Stromal cell of bone marrow (primary cell): ENCODE measurements around the gene MYLK2.

Experiments used
- DNase-seq: peaks from one replicate; pipeline ENCODE4 v3.0.0-alpha.2; 2012; ENCODE audit warnings: low read depth

Gene MYLK2

DNA sequence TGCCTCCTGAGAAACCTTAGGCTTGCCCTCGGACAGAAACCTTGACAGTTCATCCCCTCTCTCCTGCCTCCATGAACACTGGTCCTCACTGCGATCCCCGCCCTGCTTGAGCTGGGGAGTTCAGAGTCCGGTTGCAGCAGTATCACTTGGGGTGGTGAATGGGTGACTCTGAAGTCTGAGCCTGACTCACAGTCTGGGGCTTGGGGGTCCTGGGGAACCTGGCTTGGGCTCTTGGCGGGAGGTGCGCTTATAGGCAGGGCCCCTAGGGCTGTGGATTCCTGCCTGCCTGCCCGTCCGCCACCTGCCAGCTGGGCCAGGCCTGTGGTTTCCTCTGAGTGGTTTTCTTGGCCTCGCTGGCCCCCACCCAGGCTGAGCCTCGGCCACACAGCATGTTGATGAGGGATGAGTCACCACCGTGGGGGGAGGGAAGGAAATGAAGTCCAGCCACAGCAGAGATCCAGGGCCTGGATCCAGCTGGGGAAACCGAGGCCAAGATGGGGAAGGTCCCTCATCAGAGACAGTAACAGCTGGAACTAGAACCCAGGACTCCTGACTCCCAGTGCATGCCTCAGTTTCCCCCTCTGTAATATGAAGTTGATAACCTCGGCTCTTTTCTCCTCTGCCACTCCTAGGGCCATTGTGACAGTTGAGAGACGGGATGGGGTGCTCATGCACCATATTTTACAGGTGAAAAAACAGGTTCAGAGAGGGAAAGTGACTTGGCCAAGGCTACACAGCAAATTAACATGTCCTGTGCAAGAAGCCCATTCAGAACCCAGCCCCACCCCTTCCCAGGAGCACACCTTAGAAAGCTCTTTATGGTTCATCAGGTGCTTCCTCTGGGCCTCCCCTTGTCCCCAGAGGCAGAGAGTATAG lies 17.1 kb downstream of the MYLK2 start:
- peak; percentile 80 for DNase-seq

DNA sequence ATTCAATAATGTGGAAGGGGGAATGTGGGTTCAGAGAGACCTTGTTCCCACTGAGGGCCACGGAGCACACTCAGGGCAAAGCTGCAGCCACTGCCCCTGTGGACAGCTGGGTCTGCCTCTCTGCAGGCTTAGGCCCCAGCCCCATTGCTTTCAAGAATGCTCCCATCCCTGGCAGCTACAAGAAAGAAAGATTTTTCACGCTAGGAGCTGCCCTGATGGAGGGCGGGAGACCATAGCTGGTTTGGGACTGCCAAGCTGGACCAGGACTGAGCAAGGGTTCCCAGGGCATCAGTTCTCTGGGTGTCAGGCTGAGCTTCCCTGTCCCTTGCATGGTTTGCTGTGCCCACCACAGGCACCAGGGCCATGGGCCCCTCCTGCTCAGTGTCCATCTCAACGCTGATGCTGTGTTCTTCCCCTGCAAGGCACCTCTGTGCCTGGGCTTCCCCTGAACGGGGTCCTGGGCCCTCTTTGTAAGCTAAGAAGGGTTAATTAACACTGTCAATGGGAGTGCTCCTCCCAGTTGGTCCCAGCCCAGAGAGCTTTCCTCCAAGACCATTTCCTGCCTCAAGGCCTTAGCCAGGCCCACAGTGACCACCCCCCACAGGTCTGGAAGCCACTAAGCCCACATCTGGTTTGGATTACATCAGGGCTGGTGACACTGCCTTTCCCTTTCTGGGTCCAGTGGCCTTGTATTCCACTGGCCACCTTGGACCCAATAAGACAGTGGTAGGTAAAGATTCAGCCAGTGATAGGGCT lies 17.9 kb downstream of the MYLK2 start:
- DNase-seq, result no peak

DNA sequence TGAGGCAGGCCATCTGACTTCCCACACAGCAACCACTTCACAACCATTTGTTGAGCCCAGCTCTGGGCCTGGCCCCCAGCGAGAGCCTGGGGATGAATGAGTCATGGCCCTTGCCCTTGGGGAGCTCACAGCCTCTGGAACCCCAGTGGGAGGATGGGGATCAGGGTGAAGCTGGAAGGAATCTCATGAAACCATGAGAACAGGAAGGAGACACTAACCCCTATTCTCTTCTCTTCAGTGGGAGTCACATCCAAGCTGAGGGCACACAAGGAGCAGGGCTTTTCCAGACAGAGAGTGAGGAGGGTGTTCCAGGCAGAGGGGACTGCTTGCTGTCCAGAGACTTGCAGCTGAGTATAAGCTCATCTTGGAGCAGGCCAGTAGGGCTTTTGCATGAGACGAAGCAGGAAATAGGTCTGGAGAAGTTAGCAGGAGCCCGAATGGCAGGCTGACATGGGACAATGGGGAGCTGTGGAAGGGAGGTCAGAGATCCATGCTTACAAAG lies 18.8 kb downstream of the MYLK2 start:
- DNase-seq, result no peak

DNA sequence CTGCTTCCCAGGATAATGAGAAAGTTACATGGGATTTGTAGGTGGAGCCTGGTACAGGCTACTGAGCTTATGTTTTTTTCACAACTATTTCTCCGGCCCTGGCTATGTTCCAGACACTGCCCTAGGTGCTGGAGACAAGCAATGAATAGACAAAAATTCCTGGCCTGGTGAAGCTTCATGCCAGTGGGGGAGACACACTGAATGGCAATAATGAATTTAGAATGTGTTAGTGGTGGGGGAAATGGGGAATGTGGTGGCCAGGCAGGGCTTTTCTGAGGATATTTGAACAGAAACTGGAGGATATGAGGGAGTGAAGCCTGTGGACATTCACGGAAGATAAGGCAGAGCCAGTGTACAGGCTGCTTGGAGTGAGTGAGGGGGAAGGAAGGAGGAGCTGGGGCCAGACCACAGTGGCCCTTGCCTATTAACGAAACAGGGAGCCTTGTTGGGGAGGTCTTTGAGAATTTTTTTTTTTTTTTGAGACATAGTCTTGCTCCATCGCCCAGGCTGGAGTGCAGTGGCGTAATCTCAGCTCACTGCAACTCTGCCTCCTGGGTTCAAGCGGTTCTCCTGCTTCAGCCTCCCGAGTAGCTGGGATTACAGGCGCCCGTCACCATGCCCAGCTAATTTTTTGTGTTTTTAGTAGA lies 19.6 kb downstream of the MYLK2 start:
- no peak for DNase-seq

DNA sequence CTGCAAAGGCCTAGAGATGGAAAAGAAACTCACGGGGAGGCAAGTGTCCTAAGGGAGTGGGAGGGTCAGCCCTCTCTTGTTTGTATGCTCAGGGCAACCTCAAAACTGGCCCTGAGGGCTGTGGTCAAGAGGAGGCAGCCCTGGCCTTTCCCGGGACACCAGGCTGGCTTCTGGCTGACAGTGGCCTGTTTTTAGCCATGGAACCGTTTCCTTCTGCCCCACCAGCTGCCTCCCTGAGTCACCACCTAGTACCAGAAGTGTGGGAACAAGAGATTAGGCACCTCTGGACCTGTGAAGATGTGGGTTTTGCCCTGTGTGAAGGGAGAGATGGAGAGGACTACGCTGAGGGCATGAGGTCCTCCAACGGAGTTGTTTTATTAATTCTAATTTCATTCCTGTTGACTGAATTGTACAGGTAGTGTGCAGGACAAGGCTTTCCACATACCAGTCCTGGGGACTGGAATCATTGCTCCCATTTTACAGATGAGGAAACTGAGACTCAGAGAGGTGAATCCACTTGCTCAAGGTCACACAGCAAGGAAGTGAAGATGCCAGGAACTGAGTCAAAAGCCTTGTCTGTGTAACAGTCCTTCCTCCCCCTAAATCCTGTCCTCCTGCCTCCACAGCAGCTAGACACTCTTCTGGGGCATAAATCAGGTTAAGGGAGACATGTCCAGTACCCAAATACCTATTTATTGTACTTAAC lies 20.8 kb downstream of the MYLK2 start:
- no peak for DNase-seq

DNA sequence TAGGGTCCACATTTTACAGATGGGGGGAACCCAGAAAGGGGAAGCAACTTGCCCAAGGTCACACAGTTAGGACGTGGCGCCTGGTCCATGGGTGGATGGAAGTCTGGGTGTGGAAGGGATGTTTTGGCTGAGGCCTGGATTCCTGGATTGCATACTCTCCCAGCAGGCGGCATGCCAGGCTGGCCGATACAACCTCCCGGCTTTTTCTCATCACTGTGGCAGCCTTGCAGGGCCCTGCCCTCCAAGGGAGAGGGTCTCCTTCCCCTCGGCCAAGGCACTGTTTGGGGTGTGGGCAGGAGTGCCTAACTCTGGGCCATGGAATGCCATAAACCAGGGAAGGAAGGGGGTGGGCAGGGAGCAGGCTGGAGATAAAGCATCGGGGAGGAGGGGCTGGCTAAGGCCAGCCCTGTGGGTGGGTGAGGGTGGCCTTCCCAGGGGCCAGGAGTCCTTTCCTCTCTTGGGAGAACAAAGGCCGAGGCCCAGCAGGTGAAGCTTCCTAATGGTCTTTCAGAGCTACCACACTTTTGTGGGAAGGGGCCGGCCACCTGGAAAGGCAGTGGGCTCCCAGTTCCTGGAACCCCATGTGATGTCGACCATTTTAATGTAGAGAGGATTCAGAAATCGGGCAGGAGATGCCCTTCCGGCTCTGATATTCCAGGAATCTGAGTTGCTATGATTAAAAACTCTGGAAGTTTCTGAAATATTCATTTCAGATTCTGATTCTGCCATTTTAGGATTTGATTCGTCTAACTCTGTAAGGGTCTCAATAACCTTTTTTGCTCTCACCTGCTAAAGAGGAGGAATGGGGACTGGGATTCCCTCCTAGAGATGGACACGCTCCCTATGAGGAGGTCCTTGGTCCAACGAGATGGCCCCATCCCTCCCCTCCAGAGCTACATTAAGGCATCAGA lies 22.0 kb downstream of the MYLK2 start:
- DNase-seq, result no peak

DNA sequence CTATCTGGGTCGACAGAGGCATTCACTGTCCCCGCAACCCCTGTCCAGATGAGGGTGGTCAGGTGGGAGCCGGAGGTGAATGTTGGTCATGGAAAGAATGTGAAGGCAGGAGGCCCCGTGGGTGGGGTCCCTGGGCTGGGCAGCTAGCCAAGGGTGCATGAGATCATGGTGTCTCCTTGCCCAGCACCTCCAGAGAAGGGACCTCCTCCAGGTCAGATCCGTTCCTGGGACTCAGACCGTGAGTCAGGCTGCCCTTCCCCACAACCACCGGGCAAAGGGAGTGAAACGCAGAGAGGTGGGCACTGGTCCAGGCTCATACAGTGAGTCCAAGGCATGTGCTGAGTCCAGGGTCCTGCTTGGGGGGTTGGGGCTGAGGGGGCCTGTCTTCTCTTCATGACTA lies 22.8 kb downstream of the MYLK2 start:
- DNase-seq, result no peak

DNA sequence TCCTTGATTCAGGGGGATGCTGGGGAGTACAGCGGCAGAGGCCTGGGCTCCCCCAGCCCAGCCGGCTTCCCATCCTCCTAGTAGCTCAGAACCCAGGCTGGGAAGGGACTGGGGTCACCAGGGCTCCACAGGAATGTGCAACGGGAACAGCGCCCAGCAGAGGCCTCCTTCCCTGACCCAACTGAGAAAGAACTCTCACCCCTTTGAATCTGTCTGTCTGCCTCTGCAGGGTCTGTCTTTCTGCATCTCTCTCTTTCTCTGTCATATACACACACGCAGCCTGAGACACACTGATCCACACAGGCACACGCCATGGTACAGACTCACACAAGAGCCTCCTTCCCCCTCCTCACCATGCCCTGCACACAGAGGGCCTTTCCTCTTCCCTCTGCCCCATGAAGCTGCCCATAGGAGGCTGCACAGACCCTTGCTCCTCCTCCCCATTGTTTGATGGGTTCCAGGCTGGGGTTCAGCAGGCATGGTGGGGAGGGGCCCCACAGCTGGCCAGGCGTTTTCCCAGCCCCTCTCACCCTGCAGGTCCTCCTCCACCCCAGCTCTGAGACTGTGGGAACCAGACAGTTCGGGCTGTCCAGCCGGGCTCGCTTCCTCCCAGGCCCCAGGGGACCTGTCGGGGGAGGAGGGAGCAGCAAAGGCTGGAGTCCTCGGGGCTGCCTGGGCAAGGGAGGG lies 23.5 kb downstream of the MYLK2 start:
- DNase-seq, result no peak

DNA sequence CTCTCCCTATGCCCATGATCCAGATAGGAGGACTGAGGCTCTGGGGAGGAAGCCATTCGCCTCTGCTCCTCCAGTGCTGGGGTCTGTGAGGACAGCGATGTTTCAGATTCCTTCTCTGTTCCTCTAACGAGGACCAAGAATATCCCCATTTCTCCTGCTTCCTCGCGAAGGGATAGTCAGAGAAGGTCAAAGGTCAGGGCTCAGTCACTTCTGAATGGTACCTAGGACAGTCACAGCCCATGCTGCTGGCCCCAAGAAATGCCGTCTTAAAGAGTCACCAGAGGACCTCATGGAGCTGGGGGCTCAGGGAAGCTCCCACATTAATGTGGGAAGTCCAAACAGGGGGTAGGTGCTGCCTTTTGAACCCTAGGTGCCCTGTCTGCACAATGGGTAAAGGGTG lies 24.1 kb downstream of the MYLK2 start:
- DNase-seq, result no peak

DNA sequence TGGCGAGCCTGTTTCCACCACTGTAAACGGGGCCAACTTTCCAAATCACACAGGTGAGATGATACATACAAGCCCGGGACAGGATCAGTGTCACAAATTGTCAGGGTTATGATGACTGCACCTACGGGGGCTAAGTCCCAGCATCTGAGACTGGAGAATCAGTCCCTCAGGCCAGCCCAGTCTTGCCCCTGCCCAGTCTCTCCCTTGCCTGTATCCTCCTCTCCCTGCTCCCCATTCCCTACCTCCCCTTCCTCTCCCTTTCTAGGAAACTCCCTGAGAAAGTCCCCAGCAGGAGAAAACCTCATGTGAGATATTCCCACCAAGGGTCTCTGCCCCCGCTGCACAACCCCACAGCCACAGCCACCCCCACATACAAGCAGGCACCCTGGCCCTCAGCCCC lies 24.7 kb downstream of the MYLK2 start:
- no peak for DNase-seq

DNA sequence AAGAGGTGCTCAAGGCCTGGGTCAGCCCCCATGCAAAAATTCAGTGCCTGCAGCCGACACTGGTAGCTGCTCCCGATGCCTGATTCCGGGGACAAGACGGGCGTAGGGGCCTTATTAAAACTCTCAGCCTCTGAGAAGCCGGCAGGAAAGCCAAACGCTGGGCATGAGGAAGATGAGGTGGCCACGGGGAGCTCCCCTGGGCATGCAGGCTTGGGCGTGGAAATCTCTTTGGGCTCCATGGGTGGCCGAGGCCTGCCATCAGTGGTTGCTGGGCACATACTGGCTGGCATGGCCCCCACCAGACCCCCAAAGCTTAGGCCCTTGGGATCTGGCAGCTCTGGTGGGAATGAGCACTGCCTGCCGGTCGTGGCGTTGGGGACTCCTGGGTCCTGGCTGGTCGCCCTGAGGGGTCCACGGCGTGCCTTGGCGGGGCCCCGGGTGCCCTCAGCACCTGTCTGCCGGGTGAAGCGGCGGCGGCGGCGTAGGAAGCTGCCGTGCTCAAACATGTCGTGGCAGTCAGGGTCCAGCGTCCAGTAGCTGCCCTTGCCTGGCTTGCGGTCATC lies 25.7 kb downstream of the MYLK2 start:
- DNase-seq, result no peak

DNA sequence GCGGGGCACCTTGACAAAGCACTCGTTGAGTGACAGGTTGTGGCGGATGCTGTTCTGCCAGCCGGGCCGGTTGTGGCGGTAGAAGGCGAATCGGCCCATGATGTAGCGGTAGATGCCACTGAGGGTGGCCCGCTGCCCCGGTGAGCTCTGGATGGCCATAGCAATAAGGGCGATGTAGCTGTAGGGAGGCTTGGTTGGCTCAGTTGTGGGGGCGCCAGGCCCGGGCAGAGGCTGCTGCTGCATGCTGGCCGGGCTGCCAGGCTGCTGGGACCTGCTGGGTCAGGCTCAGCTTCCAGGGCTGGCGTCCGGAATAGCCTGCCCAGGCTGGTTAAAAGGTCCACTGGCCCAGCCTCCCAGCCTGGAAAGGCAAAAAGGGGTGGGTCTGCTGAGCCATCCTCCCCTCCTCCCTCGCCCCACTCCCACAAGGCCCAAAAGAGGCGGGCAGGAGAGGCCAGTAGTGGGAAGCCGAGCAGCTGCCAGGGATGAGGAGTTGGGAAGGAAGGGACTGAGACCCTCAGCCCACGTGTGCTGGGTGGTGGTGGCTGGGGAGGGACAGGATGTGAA lies 26.2 kb downstream of the MYLK2 start, which contains the start of gene FOXS1:
TSS of gene FOXS1 (minus strand) at position 305 of the 564 bp plus-strand sequence. CDS start at position 243, 62 bp downstream.
- no peak for DNase-seq

DNA sequence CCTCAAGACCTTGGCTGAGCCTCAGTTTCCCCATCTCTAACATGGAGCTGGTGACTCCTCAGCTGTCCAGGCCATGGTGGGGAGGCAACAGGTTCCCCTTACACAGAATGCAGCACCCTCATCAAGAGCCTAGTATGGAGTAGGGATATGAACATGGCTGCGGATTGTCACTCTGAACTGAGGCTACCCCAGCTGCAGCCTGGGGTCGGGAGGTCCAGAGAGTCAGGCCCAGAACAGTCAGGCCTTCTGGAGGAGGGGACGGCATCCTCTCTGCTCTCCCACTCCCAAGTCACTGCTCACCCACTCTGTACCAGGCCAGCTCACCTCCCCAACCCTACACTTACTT lies 27.6 kb downstream of the MYLK2 start:
- no peak for DNase-seq

DNA sequence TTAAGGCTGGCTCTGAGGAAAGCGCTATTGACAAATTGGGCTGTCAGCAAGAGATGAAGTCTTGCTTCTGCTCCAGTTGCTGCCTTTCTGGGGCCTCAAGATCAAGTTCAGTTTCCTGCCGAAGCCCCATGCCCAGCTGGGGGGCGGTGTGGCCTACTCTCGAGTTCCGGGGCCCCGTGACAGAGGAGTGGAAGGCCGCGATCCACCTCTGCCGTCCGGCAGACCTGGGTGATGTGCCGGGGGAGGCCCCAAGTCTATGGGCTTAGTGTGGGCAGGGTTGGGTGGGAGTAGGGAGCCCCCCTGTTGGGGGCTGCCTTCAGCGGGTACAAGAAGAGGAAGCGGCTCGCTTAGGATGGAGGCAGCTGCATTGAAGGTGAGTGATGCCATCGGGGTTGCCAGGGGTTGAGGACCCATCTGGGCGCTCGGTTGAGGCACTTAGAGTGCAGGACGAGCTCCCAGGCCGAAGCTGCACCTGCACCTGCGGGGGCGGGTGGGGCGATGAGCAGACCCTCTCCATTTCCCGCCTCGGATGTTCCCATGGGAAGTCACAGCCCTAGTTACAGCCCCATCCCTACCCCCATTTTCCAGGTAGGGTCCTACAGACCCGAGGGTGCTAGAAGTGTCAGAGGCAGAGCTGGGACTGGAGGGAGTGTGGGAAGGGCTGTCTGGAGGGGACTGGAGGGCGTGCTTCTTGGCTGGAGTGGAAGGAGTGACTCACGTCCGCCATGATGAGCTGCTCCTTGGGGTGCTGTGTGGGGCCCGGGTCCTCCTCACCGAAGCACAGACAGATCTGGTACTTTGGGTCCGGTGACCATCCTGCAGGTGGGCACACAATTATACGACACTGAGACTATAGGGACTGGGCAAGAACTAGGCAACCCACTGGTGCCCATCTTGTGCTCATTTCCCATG lies 29.2 kb downstream of the MYLK2 start:
- DNase-seq, result no peak

DNA sequence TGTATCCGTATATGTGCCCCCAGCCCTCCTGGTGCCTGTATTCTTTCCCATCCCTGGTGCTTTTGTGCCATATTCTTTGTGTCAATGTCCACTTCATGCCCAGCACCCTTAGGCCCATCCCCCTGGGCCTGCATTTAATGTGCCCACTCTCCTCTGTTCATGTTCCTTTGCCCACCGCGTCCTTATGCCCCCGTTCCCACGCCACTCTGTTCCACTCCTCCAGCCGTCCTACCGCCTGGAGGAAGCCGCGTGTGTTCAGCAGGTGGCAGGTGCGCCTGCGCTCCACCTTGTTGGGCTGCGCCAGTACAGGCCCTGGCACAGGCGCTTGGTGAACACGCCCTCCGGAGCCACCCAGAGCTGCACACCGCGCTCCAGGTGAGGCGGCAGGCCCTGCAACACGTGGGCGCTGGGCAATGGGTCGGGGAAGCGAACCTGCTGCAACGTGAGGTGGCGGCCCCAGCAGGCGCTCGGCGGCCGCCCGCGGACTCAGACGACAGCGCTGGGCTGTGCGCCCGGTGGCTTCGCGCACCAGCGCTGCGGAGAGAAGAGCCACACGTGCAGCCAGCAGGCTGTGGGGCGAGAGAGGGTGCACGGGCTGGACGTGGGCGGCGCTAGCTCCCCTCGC lies 30.3 kb downstream of the MYLK2 start:
- DNase-seq, result no peak

DNA sequence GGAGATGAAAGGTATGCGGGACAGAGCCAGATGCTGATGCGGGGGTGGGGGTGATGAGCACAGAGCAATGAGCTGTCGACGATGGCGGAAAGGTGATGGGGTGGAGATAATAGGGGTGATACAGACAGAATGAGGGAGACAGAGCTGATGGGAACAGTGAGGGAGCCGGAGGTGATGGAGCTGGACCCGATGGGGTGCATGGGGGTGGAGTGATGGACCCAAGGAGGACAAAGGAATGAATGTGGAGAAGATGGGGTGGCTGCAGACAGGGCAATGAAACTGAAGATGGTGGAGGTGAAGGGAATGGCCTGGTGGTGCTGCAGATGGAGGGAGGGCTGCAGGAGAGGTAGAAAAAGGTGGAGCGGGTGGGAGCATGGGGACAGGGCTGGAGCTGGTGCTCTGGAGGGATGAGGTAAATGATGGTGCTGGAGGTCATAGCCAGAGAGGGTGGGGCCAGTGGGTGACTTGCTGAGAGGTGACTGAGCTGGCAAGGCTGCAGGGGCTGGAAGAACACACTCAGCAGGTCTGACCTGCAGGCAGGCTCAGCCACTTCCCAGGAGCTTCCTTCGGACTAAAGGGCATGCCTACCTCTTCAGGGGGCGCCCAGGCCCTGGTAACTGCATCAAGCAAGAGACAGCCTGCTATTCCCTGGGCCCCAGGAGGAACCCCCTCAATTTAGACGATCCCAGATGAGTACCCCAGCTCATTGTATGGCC lies 32.2 kb downstream of the MYLK2 start:
- no peak for DNase-seq

DNA sequence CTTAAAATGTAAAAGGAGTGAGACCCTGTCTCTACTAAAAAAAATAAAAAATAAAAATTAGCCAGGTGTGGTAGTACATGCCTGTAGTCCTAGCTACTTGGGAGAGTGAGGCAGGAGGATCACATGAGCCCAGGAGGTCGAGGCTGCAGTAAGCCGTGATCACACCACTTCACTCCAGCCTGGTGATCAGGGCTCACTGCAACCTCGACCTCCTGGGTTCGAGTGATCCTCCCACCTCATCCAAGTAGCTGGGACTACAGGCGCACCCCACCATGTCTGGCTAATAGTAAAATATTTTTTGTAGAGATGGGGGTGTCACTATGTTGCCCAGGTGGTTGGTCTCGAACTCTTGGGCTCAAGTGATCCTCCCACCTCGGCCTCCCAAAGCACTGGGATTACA lies 34.3 kb downstream of the MYLK2 start:
- DNase-seq, result no peak
